ENCODE results near the gene SP140.

DNA sequence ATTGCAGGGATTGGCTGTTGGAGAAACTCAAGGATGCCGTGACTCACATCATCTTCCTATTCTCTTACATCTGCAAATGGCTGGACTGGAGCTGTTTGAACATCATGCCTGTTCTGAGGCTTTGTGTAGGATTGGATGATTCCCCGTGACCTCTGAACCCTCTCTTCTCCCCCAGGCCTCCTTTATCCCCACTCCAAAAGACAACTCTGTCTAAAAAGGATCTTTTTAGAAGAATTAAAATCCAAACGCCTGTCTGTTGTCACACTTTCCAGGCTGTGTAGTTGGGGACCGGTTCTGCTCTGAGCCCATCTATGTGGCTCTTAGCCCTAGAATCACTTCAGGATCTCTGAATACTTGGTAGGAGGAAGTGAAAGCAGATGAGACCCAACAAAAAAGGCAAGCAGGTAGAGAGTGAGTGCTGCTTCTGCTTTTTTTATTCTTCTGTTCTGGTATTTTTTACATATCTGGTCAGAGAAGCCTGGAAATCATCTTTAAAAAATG is 565 bp downstream of the SP140 start:
- TF ChIP-seq GATA3 (IDR thresholded peaks at IDR 0.05; ENCODE audit: low read depth, low read length) (no peak), GATA2 (IDR thresholded peaks at IDR 0.05; ENCODE audit: low read depth, low read length) (no peak)
